ENCODE results near the gene LORICRIN. TPM values are rescaled to one million over a fixed set of nuclear protein-coding genes. Genes with fewer than 3 reads are reported as not detected.

LORICRIN gene
- total RNA-seq, 4 donors from 2014 or later = not detected

DNA sequence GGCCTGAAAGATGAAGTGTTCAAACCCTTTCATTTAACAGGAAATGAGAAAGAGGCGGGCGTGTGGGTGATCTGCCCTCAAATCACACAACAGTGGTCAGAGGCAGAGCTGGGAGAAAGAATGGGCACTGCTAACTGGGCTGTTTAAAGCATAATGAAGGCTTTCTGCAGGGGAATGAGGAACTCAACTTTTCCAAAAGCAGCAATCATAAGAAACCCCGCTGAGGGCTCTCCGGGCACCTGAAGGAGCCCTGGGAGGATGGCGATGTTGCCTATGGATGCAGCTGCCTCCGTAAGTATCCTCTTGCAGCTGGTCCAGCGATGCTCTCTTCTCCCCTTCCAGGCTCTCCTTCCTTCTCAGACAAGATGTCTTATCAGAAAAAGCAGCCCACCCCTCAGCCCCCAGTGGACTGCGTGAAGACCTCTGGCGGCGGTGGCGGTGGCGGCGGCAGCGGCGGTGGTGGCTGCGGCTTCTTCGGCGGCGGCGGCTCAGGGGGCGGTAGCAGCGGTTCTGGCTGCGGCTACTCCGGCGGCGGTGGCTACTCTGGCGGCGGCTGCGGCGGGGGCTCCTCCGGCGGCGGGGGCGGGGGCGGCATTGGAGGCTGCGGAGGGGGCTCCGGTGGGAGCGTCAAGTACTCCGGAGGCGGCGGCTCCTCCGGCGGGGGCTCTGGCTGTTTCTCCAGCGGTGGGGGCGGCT lies 1.2 kb downstream of the LORICRIN start:
- DNase-seq (ENCODE audit: low spot score) (no peak), ATAC-seq (ENCODE audit: low FRiP score) (peak; percentile 22)
- TF ChIP-seq, protein P1, sequence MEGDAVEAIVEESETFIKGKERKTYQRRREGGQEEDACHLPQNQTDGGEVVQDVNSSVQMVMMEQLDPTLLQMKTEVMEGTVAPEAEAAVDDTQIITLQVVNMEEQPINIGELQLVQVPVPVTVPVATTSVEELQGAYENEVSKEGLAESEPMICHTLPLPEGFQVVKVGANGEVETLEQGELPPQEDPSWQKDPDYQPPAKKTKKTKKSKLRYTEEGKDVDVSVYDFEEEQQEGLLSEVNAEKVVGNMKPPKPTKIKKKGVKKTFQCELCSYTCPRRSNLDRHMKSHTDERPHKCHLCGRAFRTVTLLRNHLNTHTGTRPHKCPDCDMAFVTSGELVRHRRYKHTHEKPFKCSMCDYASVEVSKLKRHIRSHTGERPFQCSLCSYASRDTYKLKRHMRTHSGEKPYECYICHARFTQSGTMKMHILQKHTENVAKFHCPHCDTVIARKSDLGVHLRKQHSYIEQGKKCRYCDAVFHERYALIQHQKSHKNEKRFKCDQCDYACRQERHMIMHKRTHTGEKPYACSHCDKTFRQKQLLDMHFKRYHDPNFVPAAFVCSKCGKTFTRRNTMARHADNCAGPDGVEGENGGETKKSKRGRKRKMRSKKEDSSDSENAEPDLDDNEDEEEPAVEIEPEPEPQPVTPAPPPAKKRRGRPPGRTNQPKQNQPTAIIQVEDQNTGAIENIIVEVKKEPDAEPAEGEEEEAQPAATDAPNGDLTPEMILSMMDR (IDR thresholded peaks at IDR 0.05) = no peak

DNA sequence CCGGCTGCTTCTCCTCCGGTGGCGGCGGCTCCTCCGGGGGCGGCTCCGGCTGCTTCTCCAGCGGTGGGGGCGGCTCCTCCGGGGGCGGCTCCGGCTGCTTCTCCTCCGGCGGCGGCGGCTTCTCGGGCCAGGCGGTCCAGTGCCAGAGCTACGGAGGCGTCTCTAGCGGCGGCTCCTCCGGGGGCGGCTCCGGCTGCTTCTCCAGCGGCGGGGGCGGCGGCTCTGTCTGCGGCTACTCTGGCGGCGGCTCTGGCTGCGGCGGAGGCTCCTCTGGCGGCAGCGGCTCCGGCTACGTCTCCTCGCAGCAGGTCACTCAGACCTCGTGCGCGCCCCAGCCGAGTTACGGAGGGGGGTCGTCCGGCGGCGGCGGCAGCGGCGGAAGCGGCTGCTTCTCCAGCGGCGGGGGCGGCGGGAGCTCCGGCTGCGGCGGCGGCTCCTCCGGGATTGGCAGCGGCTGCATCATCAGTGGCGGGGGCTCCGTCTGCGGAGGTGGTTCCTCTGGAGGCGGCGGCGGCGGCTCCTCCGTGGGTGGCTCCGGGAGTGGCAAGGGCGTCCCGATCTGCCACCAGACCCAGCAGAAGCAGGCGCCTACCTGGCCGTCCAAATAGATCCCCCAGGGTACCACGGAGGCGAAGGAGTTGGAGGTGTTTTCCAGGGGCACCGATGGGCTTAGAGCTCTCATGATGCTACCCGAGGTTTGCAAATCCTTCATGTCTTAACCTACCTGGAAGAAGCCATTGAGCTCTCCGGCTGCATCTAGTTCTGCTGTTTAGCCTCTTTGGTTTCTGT lies 2.0 kb downstream of the LORICRIN start:
- TF ChIP-seq, protein P1 (IDR thresholded peaks at IDR 0.05) = no peak
- ATAC-seq (ENCODE audit: low FRiP score) (peak; percentile 50), DNase-seq (ENCODE audit: low spot score) (no peak)

GRCh38 chr1:153262070-153262366 lies 2.5 kb downstream of the LORICRIN start:
- ATAC-seq (ENCODE audit: low FRiP score) = no peak
- TF ChIP-seq, protein P1 (IDR thresholded peaks at IDR 0.05) = no peak

DNA sequence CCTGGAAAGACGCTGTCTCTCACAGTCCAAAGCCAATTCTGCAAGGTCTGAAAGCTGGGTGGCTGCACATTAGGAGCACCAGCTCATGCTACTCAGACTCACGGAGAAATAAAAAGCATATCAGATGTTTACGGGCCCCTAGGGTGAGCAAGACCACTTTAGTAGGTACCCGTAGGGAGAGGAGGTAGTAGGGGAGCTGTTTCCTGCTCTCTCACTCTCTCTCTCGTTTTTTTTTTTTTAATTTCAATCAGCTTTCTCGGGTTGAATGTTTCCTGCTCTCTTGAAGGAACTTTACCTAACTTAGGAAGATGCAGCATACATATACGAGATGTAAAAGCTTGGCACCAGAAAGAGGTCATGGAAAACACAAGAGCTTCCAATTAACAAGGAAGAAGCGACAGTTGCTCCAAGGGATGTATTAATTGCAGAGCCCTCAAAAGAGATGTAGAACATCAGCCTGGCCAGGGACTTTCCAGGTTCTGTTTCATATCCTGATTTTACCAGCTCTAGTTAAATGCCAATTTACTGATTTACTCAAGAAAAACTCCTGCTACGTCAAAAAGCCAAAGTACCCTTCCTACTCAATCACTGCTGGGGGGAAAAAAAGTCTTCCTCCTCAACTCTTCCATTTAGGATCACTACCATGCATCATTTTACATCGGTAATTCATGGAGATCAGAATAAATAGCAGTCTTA lies 3.1 kb downstream of the LORICRIN start:
- ATAC-seq (ENCODE audit: low FRiP score) = no peak
- DNase-seq (ENCODE audit: low spot score) = no peak
- TF ChIP-seq, protein P1 (IDR thresholded peaks at IDR 0.05) = no peak

More at GRCh38 chr1:153262070-153262366, 2.5 kb downstream of the LORICRIN start:
- no peak for DNase-seq (ENCODE audit: low spot score)

DNA sequence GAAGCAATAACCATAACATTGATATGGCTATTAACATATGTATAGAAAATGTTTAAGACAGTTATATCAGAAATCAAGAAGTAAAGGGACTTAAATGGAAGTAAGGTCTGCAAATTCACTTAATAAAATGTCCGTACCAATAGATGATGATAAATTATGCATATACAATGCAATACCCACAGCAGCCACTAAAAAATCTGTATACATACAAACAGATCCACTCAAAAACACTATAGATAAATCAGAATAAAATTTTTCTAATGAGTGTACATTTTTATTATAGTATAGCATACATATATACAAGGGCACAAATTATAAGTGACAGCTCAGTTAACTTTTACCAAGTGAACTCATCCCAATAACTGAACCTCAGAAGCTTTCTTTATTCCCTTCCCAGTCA lies 6.0 kb downstream of the LORICRIN start:
- ATAC-seq (ENCODE audit: low FRiP score) (no peak), DNase-seq (ENCODE audit: low spot score) (no peak)
- TF ChIP-seq, protein P1 (IDR thresholded peaks at IDR 0.05) = no peak

GRCh38 chr1:153271711-153272110 lies 12.2 kb downstream of the LORICRIN start:
- no peak for DNase-seq (ENCODE audit: low spot score)

More at GRCh38 chr1:153271711-153272110, 12.2 kb downstream of the LORICRIN start:
- TF ChIP-seq, protein P1 (IDR thresholded peaks at IDR 0.05) = no peak
- ATAC-seq (ENCODE audit: low FRiP score) = no peak
